ENCODE measurements around the gene ATP9A. TPM values are rescaled to one million over a fixed set of nuclear protein-coding genes. Genes with fewer than 3 reads are reported as not detected.
"Not testable (repeated sequence)": the region's sequence is repeated elsewhere in the genome, so short reads cannot be mapped to it uniquely, and the experiment has no call there.

ATP9A gene
- total RNA-seq, 1 donor from 2014 or later = 24.6 TPM

GRCh38 chr20:51796340-51796739, 28.1 kb upstream of the ATP9A start:
- no peak for DNase-seq

GRCh38 chr20:51792960-51793359, 24.8 kb upstream of the ATP9A start:
- no peak for DNase-seq

- no peak for DNase-seq
Observed at GRCh38 chr20:51791626-51792025, 23.4 kb upstream of the ATP9A start.

- no peak for DNase-seq
Observed at GRCh38 chr20:51790256-51790655, 22.1 kb upstream of the ATP9A start.

GRCh38 chr20:51789434-51789833, 21.2 kb upstream of the ATP9A start:
- no peak for DNase-seq

GRCh38 chr20:51788822-51789221, 20.6 kb upstream of the ATP9A start:
- DNase-seq = no peak

GRCh38 chr20:51784299-51784698, 16.1 kb upstream of the ATP9A start:
- DNase-seq = no peak

- not testable (repeated sequence) for DNase-seq
Observed at GRCh38 chr20:51778229-51778759, 10.1 kb upstream of the ATP9A start.

GRCh38 chr20:51775241-51775640, 7.1 kb upstream of the ATP9A start:
- no peak for DNase-seq

- DNase-seq = no peak
Observed at GRCh38 chr20:51772236-51772635, 4.0 kb upstream of the ATP9A start.

- DNase-seq = no peak
Observed at GRCh38 chr20:51769976-51770615, 1.9 kb upstream of the ATP9A start.

- DNase-seq = no peak
Observed at GRCh38 chr20:51768759-51769517, 748 bp upstream of the ATP9A start.

- no peak for DNase-seq
Observed at GRCh38 chr20:51766994-51767866, 960 bp downstream of the ATP9A start.

GRCh38 chr20:51765381-51765780, 2.8 kb downstream of the ATP9A start:
- DNase-seq = not testable (repeated sequence)

- DNase-seq = no peak
Observed at GRCh38 chr20:51763965-51764602, 4.1 kb downstream of the ATP9A start.

GRCh38 chr20:51760905-51761546, 7.2 kb downstream of the ATP9A start:
- no peak for DNase-seq

- DNase-seq = no peak
Observed at GRCh38 chr20:51759769-51760510, 8.2 kb downstream of the ATP9A start.

- DNase-seq = no peak
Observed at GRCh38 chr20:51758978-51759544, 9.1 kb downstream of the ATP9A start.

GRCh38 chr20:51757226-51757625, 11.0 kb downstream of the ATP9A start:
- no peak for DNase-seq

- no peak for DNase-seq
Observed at GRCh38 chr20:51756653-51757052, 11.5 kb downstream of the ATP9A start.

GRCh38 chr20:51753220-51753619, 15.0 kb downstream of the ATP9A start:
- not testable (repeated sequence) for DNase-seq

Measured in skin of body (tissue), 2 donors.